Adrenal gland (tissue), 5 donors: ENCODE data around the gene NR0B2.

Experiments used
- POLR2A ChIP-seq, 2 donors: fragments of 450-650 bp; IDR thresholded peaks; one replicate each; pipeline ENCODE4 v1.6.1; 2017; ENCODE audit warnings: antibody characterized with exemption in 2 of 2, mild to moderate bottlenecking in 2 of 2, moderate library complexity in 1 of 2
- TF ChIP-seq, protein P1 (sequence below), 6 experiments: fragments of 450-650 bp in 4 of 6; fragments of 200-600 bp in 2 of 6; sonication (generic) in 1 of 6; IDR thresholded peaks; 1 replicate in 5 of 6; 2 replicates in 1 of 6; pipeline versions ENCODE4 v1.5.1 to v1.8.0; 2016 to 2021; ENCODE audit warnings: antibody characterized with exemption in 6 of 6, mild to moderate bottlenecking in 2 of 6, moderate library complexity in 1 of 6
- donor health status: DM: no; HTN: no; CAD: no.

GRCh38 chr1:26959270-26959669, 45.5 kb upstream of the NR0B2 start:
- TF ChIP-seq, protein P1, sequence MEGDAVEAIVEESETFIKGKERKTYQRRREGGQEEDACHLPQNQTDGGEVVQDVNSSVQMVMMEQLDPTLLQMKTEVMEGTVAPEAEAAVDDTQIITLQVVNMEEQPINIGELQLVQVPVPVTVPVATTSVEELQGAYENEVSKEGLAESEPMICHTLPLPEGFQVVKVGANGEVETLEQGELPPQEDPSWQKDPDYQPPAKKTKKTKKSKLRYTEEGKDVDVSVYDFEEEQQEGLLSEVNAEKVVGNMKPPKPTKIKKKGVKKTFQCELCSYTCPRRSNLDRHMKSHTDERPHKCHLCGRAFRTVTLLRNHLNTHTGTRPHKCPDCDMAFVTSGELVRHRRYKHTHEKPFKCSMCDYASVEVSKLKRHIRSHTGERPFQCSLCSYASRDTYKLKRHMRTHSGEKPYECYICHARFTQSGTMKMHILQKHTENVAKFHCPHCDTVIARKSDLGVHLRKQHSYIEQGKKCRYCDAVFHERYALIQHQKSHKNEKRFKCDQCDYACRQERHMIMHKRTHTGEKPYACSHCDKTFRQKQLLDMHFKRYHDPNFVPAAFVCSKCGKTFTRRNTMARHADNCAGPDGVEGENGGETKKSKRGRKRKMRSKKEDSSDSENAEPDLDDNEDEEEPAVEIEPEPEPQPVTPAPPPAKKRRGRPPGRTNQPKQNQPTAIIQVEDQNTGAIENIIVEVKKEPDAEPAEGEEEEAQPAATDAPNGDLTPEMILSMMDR (IDR thresholded peaks at IDR 0.05), result no peak
- TF ChIP-seq POLR2A (IDR thresholded peaks at IDR 0.05), result no peak
